ENCODE results near the gene PTPN3. TPM values are rescaled to one million over a fixed set of nuclear protein-coding genes. Genes with fewer than 3 reads are reported as not detected.

PTPN3 gene
- total and polyA plus RNA-seq, 2 donors (not counting 1 experiment from before 2014, with no cell fraction given): 1.4 to 2.3 TPM

DNA sequence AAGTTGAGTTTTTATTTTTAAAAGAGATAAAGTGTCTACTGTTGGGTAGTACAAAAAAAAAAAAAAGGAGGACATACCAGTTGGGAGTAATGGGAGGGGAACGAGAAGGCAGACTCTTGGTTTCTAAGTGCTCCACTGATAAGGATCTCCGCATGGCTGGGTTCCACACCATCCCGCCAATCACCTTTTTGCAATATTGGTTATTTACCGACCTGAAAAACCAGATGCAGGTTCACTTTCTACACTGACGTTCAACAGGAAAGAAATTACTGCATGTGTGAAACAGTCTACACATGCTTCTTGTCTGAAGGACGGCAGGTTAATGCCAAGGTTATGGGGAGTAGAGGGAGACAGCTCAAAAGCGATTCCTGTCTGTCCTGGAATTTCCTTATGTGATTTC lies 75.5 kb downstream of the PTPN3 start:
- Histone ChIP-seq H2AFZ (ENCODE audit: low read length) (no peak overlapping the region), H3K36me3 (ENCODE audit: control insufficient read depth, insufficient read depth, low read length) (no peaks in the 10 kb centered on the region), H3K27me3 (ENCODE audit: control insufficient read depth, insufficient read depth, low read length) (no peaks in the 10 kb centered on the region), H3K9me3 (ENCODE audit: control insufficient read depth, insufficient read depth, low read depth, low read length) (no peaks in the 10 kb centered on the region), H3K9ac (ENCODE audit: insufficient read depth, low read length) (no peak overlapping the region), H3K4me3 (replicated peaks in 1 of 4; ENCODE audit: control extremely low read depth in 1 of 4, insufficient read depth in 1 of 4, low read depth in 3 of 4, low read length in 4 of 4) (no peak overlapping the region), H3K27ac (ENCODE audit: insufficient read depth, low read length) (no peak overlapping the region), H3K4me1 (ENCODE audit: control insufficient read depth, extremely low read depth, insufficient read depth, low read length) (no peaks in the 10 kb centered on the region), H4K20me1 (ENCODE audit: control insufficient read depth, extremely low read depth, insufficient read depth, low read length) (no peaks in the 10 kb centered on the region), H3K79me2 (ENCODE audit: control insufficient read depth, insufficient read depth, low read length) (no peaks in the 10 kb centered on the region), H3K4me2 (ENCODE audit: extremely low read depth, insufficient read depth, low read length) (no peak overlapping the region)
- no peak for TF ChIP-seq EZH2 (IDR thresholded peaks at IDR 0.05; ENCODE audit: low read length, missing control alignments)
- TF ChIP-seq, protein P1, sequence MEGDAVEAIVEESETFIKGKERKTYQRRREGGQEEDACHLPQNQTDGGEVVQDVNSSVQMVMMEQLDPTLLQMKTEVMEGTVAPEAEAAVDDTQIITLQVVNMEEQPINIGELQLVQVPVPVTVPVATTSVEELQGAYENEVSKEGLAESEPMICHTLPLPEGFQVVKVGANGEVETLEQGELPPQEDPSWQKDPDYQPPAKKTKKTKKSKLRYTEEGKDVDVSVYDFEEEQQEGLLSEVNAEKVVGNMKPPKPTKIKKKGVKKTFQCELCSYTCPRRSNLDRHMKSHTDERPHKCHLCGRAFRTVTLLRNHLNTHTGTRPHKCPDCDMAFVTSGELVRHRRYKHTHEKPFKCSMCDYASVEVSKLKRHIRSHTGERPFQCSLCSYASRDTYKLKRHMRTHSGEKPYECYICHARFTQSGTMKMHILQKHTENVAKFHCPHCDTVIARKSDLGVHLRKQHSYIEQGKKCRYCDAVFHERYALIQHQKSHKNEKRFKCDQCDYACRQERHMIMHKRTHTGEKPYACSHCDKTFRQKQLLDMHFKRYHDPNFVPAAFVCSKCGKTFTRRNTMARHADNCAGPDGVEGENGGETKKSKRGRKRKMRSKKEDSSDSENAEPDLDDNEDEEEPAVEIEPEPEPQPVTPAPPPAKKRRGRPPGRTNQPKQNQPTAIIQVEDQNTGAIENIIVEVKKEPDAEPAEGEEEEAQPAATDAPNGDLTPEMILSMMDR (conservative IDR thresholded peaks at IDR 0.05 in 1 of 2, IDR thresholded peaks at IDR 0.05 in 1 of 2; ENCODE audit: low read depth in 1 of 2, low read length in 2 of 2): no peak
- DNase-seq (ENCODE audit: low read depth in 2 of 2): no peak

DNA sequence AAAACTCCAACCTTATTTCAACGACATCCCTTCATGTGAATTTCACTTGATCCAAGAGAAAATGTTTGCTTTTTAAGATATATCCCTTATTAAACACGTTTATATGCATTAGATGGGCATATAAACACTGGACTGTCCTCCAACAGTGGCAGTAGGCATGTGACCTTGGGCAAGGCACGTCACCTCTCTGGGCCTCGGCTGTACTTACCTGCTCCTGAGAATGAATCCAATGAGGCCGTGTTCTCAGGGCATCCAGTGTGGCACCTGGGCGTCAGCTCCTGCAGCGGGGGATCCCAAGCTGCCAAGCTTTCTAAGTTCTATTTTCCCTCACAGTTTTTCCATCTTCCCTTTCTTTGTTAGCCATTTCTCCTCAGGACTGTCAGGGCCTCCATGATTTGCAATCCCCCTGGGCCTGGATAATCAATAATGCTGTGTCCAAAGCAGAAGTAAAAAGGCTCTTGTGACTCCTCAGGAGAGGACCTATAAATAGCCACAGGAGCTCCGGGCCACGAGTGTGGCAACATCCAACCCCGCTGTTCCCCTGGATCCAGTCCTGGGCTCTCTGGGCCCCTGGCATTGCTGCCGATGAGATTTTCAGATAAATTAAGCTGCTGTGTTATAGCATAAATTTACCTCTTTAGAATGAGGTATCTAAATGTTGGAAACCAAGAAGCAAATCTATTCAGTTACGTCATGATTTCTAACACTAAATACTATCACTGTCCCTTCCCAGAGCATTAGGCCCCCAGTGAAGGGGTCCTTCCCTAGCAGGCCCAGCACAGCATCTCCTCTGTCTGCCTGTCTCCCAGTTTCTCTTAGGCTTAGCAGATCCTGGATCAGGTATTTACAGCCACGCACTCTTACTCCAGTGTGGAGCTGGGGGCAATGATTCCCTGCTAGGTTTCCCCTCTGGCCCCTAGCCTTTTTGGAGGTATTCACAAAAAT lies 76.8 kb downstream of the PTPN3 start:
- no peak for DNase-seq (ENCODE audit: low read depth in 2 of 2)
- H4K20me1 ChIP-seq (ENCODE audit: control insufficient read depth, extremely low read depth, insufficient read depth, low read length): no peaks in the 10 kb centered on the region

DNA sequence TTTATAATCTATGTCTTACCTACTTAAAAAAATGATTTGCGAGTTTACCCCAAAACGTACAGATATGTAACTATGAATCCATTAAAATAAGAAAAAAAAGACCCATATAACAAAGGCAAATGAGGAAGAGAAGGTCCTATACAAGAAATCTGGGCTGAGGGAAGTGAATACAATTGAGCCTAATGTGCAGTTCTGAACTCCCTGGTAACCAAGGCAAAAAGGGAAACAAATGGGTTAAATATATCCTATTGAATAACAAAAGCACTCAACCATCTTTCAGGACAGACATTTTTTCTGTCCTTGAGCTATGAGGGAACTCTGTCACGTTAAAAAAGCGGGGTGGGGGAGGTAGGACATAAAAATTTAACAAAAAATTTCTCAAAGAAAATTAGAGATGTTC lies 78.6 kb downstream of the PTPN3 start:
- Histone ChIP-seq H3K36me3 (ENCODE audit: control insufficient read depth, insufficient read depth, low read length) (no peaks in the 10 kb centered on the region), H4K20me1 (ENCODE audit: control insufficient read depth, extremely low read depth, insufficient read depth, low read length) (no peaks in the 10 kb centered on the region), H3K27me3 (ENCODE audit: control insufficient read depth, insufficient read depth, low read length) (no peaks in the 10 kb centered on the region), H3K4me1 (ENCODE audit: control insufficient read depth, extremely low read depth, insufficient read depth, low read length) (no peaks in the 10 kb centered on the region), H3K4me2 (ENCODE audit: extremely low read depth, insufficient read depth, low read length) (no peak overlapping the region), H3K79me2 (ENCODE audit: control insufficient read depth, insufficient read depth, low read length) (no peaks in the 10 kb centered on the region), H3K9ac (ENCODE audit: insufficient read depth, low read length) (no peak overlapping the region), H2AFZ (ENCODE audit: low read length) (no peak overlapping the region), H3K4me3 (replicated peaks in 1 of 4; ENCODE audit: control extremely low read depth in 1 of 4, insufficient read depth in 1 of 4, low read depth in 3 of 4, low read length in 4 of 4) (no peak overlapping the region), H3K27ac (ENCODE audit: insufficient read depth, low read length) (no peak overlapping the region), H3K9me3 (ENCODE audit: control insufficient read depth, insufficient read depth, low read depth, low read length) (no peaks in the 10 kb centered on the region)
- DNase-seq (ENCODE audit: low read depth in 2 of 2): no peak
- TF ChIP-seq EZH2 (IDR thresholded peaks at IDR 0.05; ENCODE audit: low read length, missing control alignments): no peak
- TF ChIP-seq, protein P1 (conservative IDR thresholded peaks at IDR 0.05 in 1 of 2, IDR thresholded peaks at IDR 0.05 in 1 of 2; ENCODE audit: low read depth in 1 of 2, low read length in 2 of 2): no peak

More for the DNA sequence above, 76.8 kb downstream of the PTPN3 start:
- no peak overlapping the region for H3K27ac ChIP-seq (ENCODE audit: insufficient read depth, low read length)
- H3K4me1 ChIP-seq (ENCODE audit: control insufficient read depth, extremely low read depth, insufficient read depth, low read length): no peaks in the 10 kb centered on the region
- H3K9me3 ChIP-seq (ENCODE audit: control insufficient read depth, insufficient read depth, low read depth, low read length): no peaks in the 10 kb centered on the region
- no peaks in the 10 kb centered on the region for H3K36me3 ChIP-seq (ENCODE audit: control insufficient read depth, insufficient read depth, low read length)
- H3K4me2 ChIP-seq (ENCODE audit: extremely low read depth, insufficient read depth, low read length): no peak overlapping the region
- no peaks in the 10 kb centered on the region for H3K27me3 ChIP-seq (ENCODE audit: control insufficient read depth, insufficient read depth, low read length)
- no peak overlapping the region for H3K4me3 ChIP-seq (replicated peaks in 1 of 4; ENCODE audit: control extremely low read depth in 1 of 4, insufficient read depth in 1 of 4, low read depth in 3 of 4, low read length in 4 of 4)
- no peak overlapping the region for H3K9ac ChIP-seq (ENCODE audit: insufficient read depth, low read length)
- no peaks in the 10 kb centered on the region for H3K79me2 ChIP-seq (ENCODE audit: control insufficient read depth, insufficient read depth, low read length)
- no peak for TF ChIP-seq EZH2 (IDR thresholded peaks at IDR 0.05; ENCODE audit: low read length, missing control alignments)
- TF ChIP-seq, protein P1 (conservative IDR thresholded peaks at IDR 0.05 in 1 of 2, IDR thresholded peaks at IDR 0.05 in 1 of 2; ENCODE audit: low read depth in 1 of 2, low read length in 2 of 2): no peak
- no peak overlapping the region for H2AFZ ChIP-seq (ENCODE audit: low read length)
